Measurements from ENCODE around the gene CSF3. TPM values are rescaled to one million over a fixed set of nuclear protein-coding genes. Genes with fewer than 3 reads are reported as not detected.

CSF3 gene
- polyA plus RNA-seq, 1 donor, result not detected

- 63% methylated on average over 2 of the region's 5 CpGs for WGBS (ENCODE audit: insufficient coverage, low lambda C conversion rate)
- H3K27ac ChIP-seq (ENCODE audit: low read length), result no peak overlapping the region
- H3K36me3 ChIP-seq (ENCODE audit: control insufficient read depth, insufficient read depth, low read length), result peaks cover 4% of the 10 kb centered on the region
- H3K4me3 ChIP-seq (ENCODE audit: low read length), result no peak overlapping the region
- H3K9me3 ChIP-seq (ENCODE audit: control insufficient read depth, low read depth, low read length), result no peaks in the 10 kb centered on the region
- DNase-seq, result no peak
- peaks cover 2% of the 10 kb centered on the region for H3K4me1 ChIP-seq (ENCODE audit: control insufficient read depth, insufficient read depth, low read length)
- peaks cover 3% of the 10 kb centered on the region for H3K27me3 ChIP-seq (ENCODE audit: control insufficient read depth, insufficient read depth, low read length)
Measured at GRCh38 chr17:39979016-39979670, 36.1 kb upstream of the CSF3 start.

- WGBS (ENCODE audit: insufficient coverage, low lambda C conversion rate), result 0% methylated on average over 1 of the region's 10 CpGs
Measured at GRCh38 chr17:39979893-39980350, 35.3 kb upstream of the CSF3 start.

GRCh38 chr17:39980351-39981206 is 34.7 kb upstream of the CSF3 start, which contains the start of gene PSMD3:
PSMD3 (plus strand) TSS chr17:39980807; CDS start chr17:39980971, 164 bp downstream.
- peaks cover 2% of the 10 kb centered on the region for H3K4me1 ChIP-seq (ENCODE audit: control insufficient read depth, insufficient read depth, low read length)
- peak within 1 kb of the TSS; percentile 91 for H3K4me3 ChIP-seq (ENCODE audit: low read length)
- WGBS (ENCODE audit: insufficient coverage, low lambda C conversion rate), result no CpG with 5 or more reads among the region's 84 CpGs
- DNase-seq, result peak; percentile 100
- peak within 1 kb of the TSS; percentile 78 for H3K27ac ChIP-seq (ENCODE audit: low read length)
- H3K36me3 ChIP-seq (ENCODE audit: control insufficient read depth, insufficient read depth, low read length), result peaks cover 18% of the 10 kb centered on the region
- peaks cover 3% of the 10 kb centered on the region for H3K27me3 ChIP-seq (ENCODE audit: control insufficient read depth, insufficient read depth, low read length)
- no peaks in the 10 kb centered on the region for H3K9me3 ChIP-seq (ENCODE audit: control insufficient read depth, low read depth, low read length)

More at GRCh38 chr17:39979893-39980350, 35.3 kb upstream of the CSF3 start:
- peaks cover 2% of the 10 kb centered on the region for H3K4me1 ChIP-seq (ENCODE audit: control insufficient read depth, insufficient read depth, low read length)
- H3K4me3 ChIP-seq (ENCODE audit: low read length), result peak overlapping the region; percentile 55
- H3K9me3 ChIP-seq (ENCODE audit: control insufficient read depth, low read depth, low read length), result no peaks in the 10 kb centered on the region
- H3K27me3 ChIP-seq (ENCODE audit: control insufficient read depth, insufficient read depth, low read length), result peaks cover 3% of the 10 kb centered on the region
- H3K27ac ChIP-seq (ENCODE audit: low read length), result peak overlapping the region; percentile 60
- peaks cover 11% of the 10 kb centered on the region for H3K36me3 ChIP-seq (ENCODE audit: control insufficient read depth, insufficient read depth, low read length)
- no peak for DNase-seq

- H3K27me3 ChIP-seq (ENCODE audit: control insufficient read depth, insufficient read depth, low read length), result peaks cover 3% of the 10 kb centered on the region
- peak overlapping the region; percentile 78 for H3K27ac ChIP-seq (ENCODE audit: low read length)
- H3K36me3 ChIP-seq (ENCODE audit: control insufficient read depth, insufficient read depth, low read length), result peaks cover 25% of the 10 kb centered on the region
- peak overlapping the region; percentile 91 for H3K4me3 ChIP-seq (ENCODE audit: low read length)
- peak in 1 of 2 donors; percentile 33 for DNase-seq
- no CpG with 5 or more reads among the region's 15 CpGs for WGBS (ENCODE audit: insufficient coverage, low lambda C conversion rate)
- H3K9me3 ChIP-seq (ENCODE audit: control insufficient read depth, low read depth, low read length), result no peaks in the 10 kb centered on the region
- H3K4me1 ChIP-seq (ENCODE audit: control insufficient read depth, insufficient read depth, low read length), result peaks cover 2% of the 10 kb centered on the region
Measured at GRCh38 chr17:39981207-39981741, 34.0 kb upstream of the CSF3 start.

- Histone ChIP-seq H3K4me3 (ENCODE audit: low read length) (peak overlapping the region; percentile 91), H3K9me3 (ENCODE audit: control insufficient read depth, low read depth, low read length) (no peaks in the 10 kb centered on the region), H3K27me3 (ENCODE audit: control insufficient read depth, insufficient read depth, low read length) (no peaks in the 10 kb centered on the region), H3K36me3 (ENCODE audit: control insufficient read depth, insufficient read depth, low read length) (peaks cover 31% of the 10 kb centered on the region), H3K4me1 (ENCODE audit: control insufficient read depth, insufficient read depth, low read length) (peaks cover 2% of the 10 kb centered on the region), H3K27ac (ENCODE audit: low read length) (peak overlapping the region; percentile 78)
- no peak for DNase-seq
- WGBS (ENCODE audit: insufficient coverage, low lambda C conversion rate), result 31% methylated on average over 2 of the region's 7 CpGs
Measured at GRCh38 chr17:39981766-39982375, 33.4 kb upstream of the CSF3 start.

GRCh38 chr17:39988206-39988810 is 26.9 kb upstream of the CSF3 start:
- Histone ChIP-seq H3K9me3 (ENCODE audit: control insufficient read depth, low read depth, low read length) (no peaks in the 10 kb centered on the region), H3K36me3 (ENCODE audit: control insufficient read depth, insufficient read depth, low read length) (peaks cover 94% of the 10 kb centered on the region), H3K4me3 (ENCODE audit: low read length) (no peak overlapping the region), H3K4me1 (ENCODE audit: control insufficient read depth, insufficient read depth, low read length) (no peaks in the 10 kb centered on the region), H3K27ac (ENCODE audit: low read length) (no peak overlapping the region), H3K27me3 (ENCODE audit: control insufficient read depth, insufficient read depth, low read length) (no peaks in the 10 kb centered on the region)
- no CpG with 5 or more reads among the region's 11 CpGs for WGBS (ENCODE audit: insufficient coverage, low lambda C conversion rate)
- no peak for DNase-seq

- Histone ChIP-seq H3K4me1 (ENCODE audit: control insufficient read depth, insufficient read depth, low read length) (no peaks in the 10 kb centered on the region), H3K27ac (ENCODE audit: low read length) (no peak overlapping the region), H3K27me3 (ENCODE audit: control insufficient read depth, insufficient read depth, low read length) (no peaks in the 10 kb centered on the region), H3K4me3 (ENCODE audit: low read length) (no peak overlapping the region), H3K36me3 (ENCODE audit: control insufficient read depth, insufficient read depth, low read length) (peaks cover 80% of the 10 kb centered on the region), H3K9me3 (ENCODE audit: control insufficient read depth, low read depth, low read length) (no peaks in the 10 kb centered on the region)
- no CpG with 5 or more reads among the region's 11 CpGs for WGBS (ENCODE audit: insufficient coverage, low lambda C conversion rate)
- no peak for DNase-seq
Measured at GRCh38 chr17:39994448-39994847, 20.8 kb upstream of the CSF3 start.

- H3K9me3 ChIP-seq (ENCODE audit: control insufficient read depth, low read depth, low read length), result no peaks in the 10 kb centered on the region
- H3K4me3 ChIP-seq (ENCODE audit: low read length), result no peak overlapping the region
- DNase-seq, result no peak
- no CpG with 5 or more reads among the region's 6 CpGs for WGBS (ENCODE audit: insufficient coverage, low lambda C conversion rate)
- no peaks in the 10 kb centered on the region for H3K27me3 ChIP-seq (ENCODE audit: control insufficient read depth, insufficient read depth, low read length)
- H3K4me1 ChIP-seq (ENCODE audit: control insufficient read depth, insufficient read depth, low read length), result no peaks in the 10 kb centered on the region
- no peak overlapping the region for H3K27ac ChIP-seq (ENCODE audit: low read length)
- peaks cover 70% of the 10 kb centered on the region for H3K36me3 ChIP-seq (ENCODE audit: control insufficient read depth, insufficient read depth, low read length)
Measured at GRCh38 chr17:39995438-39995837, 19.8 kb upstream of the CSF3 start.

- no peak for DNase-seq
- Histone ChIP-seq H3K36me3 (ENCODE audit: control insufficient read depth, insufficient read depth, low read length) (peaks cover 62% of the 10 kb centered on the region), H3K4me1 (ENCODE audit: control insufficient read depth, insufficient read depth, low read length) (no peaks in the 10 kb centered on the region), H3K4me3 (ENCODE audit: low read length) (no peak overlapping the region), H3K9me3 (ENCODE audit: control insufficient read depth, low read depth, low read length) (no peaks in the 10 kb centered on the region), H3K27me3 (ENCODE audit: control insufficient read depth, insufficient read depth, low read length) (no peaks in the 10 kb centered on the region), H3K27ac (ENCODE audit: low read length) (no peak overlapping the region)
- no CpG with 5 or more reads among the region's 8 CpGs for WGBS (ENCODE audit: insufficient coverage, low lambda C conversion rate)
Measured at GRCh38 chr17:39996162-39996561, 19.1 kb upstream of the CSF3 start.

GRCh38 chr17:39996800-39997199 is 18.4 kb upstream of the CSF3 start:
- no CpG with 5 or more reads among the region's 6 CpGs for WGBS (ENCODE audit: insufficient coverage, low lambda C conversion rate)
- H3K27ac ChIP-seq (ENCODE audit: low read length), result no peak overlapping the region
- no peaks in the 10 kb centered on the region for H3K4me1 ChIP-seq (ENCODE audit: control insufficient read depth, insufficient read depth, low read length)
- H3K36me3 ChIP-seq (ENCODE audit: control insufficient read depth, insufficient read depth, low read length), result peaks cover 57% of the 10 kb centered on the region
- H3K4me3 ChIP-seq (ENCODE audit: low read length), result no peak overlapping the region
- no peaks in the 10 kb centered on the region for H3K9me3 ChIP-seq (ENCODE audit: control insufficient read depth, low read depth, low read length)
- H3K27me3 ChIP-seq (ENCODE audit: control insufficient read depth, insufficient read depth, low read length), result no peaks in the 10 kb centered on the region
- DNase-seq, result no peak

All from large intestine (tissue), 3 donors.